Left lobe of liver (tissue), 2 donors: ENCODE measurements around the gene TNKS2. TPM values are rescaled to one million over a fixed set of nuclear protein-coding genes. Genes with fewer than 3 reads are reported as not detected.
"Not testable (repeated sequence)": the region's sequence is repeated elsewhere in the genome, so short reads cannot be mapped to it uniquely, and the experiment has no call there.

Source experiments
- ATAC-seq: fragments of 200-7000 bp; cut with Tn5 transposase; one replicate; pipeline ENCODE4 v1.9.1; 2020; ENCODE audit warnings: mild to moderate bottlenecking, moderate library complexity
- DNase-seq: peaks from one replicate; pipeline ENCODE4 v3.0.0-alpha.2; 2020; ENCODE audit warnings: low spot score
- total RNA-seq: library from RNA; stranded (reverse); gene quantifications from one replicate; pipeline ENCODE4 v1.2.1, GENCODE V29; 2021
- donor health status: DM: no; HTN: no; CAD: no; lungs with moderate emphysema.
- donor health status: DM: no; HTN: yes; CAD: no.

TNKS2 gene
- 11.8 TPM for total RNA-seq

GRCh38 chr10:91797874-91798648 lies at the start of gene TNKS2:
Gene TNKS2 (plus strand): TSS chr10:91798426. CDS start chr10:91798691, 265 bp downstream.
- ATAC-seq (peak; percentile 88), DNase-seq (peak; percentile 96)

- not testable (repeated sequence) for ATAC-seq, DNase-seq
Measured at GRCh38 chr10:91749592-91749991, 48.6 kb upstream of the TNKS2 start.

- ATAC-seq (no peak), DNase-seq (no peak)
Measured at GRCh38 chr10:91756286-91756685, 41.9 kb upstream of the TNKS2 start.

- DNase-seq, result no peak
- peak; percentile 94 for ATAC-seq
Measured at GRCh38 chr10:91758303-91759146, 39.7 kb upstream of the TNKS2 start.

GRCh38 chr10:91759581-91759986 lies 38.6 kb upstream of the TNKS2 start:
- ATAC-seq (no peak), DNase-seq (no peak)

GRCh38 chr10:91761721-91762120 lies 36.5 kb upstream of the TNKS2 start:
- ATAC-seq, result no peak

GRCh38 chr10:91762878-91763277 lies 35.3 kb upstream of the TNKS2 start:
- DNase-seq (no peak), ATAC-seq (no peak)

More at GRCh38 chr10:91761721-91762120, 36.5 kb upstream of the TNKS2 start:
- DNase-seq, result no peak

- DNase-seq (no peak), ATAC-seq (no peak)
Measured at GRCh38 chr10:91766676-91767075, 31.6 kb upstream of the TNKS2 start.

GRCh38 chr10:91768123-91768522 lies 30.1 kb upstream of the TNKS2 start:
- DNase-seq (no peak), ATAC-seq (no peak)

GRCh38 chr10:91771907-91772306 lies 26.3 kb upstream of the TNKS2 start:
- no peak for ATAC-seq
- no peak for DNase-seq

GRCh38 chr10:91772461-91772860 lies 25.8 kb upstream of the TNKS2 start:
- no peak for DNase-seq
- ATAC-seq, result no peak

GRCh38 chr10:91772869-91773268 lies 25.4 kb upstream of the TNKS2 start:
- ATAC-seq, result no peak
- DNase-seq, result no peak

- ATAC-seq (no peak), DNase-seq (no peak)
Measured at GRCh38 chr10:91774571-91774970, 23.7 kb upstream of the TNKS2 start.

- ATAC-seq (no peak), DNase-seq (no peak)
Measured at GRCh38 chr10:91775731-91776130, 22.5 kb upstream of the TNKS2 start.

GRCh38 chr10:91776266-91776665 lies 22.0 kb upstream of the TNKS2 start:
- DNase-seq (no peak), ATAC-seq (no peak)

- no peak for DNase-seq
- no peak for ATAC-seq
Measured at GRCh38 chr10:91778485-91778884, 19.7 kb upstream of the TNKS2 start.

- ATAC-seq (no peak), DNase-seq (no peak)
Measured at GRCh38 chr10:91779011-91779605, 19.1 kb upstream of the TNKS2 start.

- no peak for DNase-seq
- no peak for ATAC-seq
Measured at GRCh38 chr10:91782539-91782938, 15.7 kb upstream of the TNKS2 start.

GRCh38 chr10:91785830-91786229 lies 12.4 kb upstream of the TNKS2 start:
- DNase-seq, result no peak

GRCh38 chr10:91787258-91787657 lies 11.0 kb upstream of the TNKS2 start:
- no peak for ATAC-seq
- DNase-seq, result no peak

More at GRCh38 chr10:91785830-91786229, 12.4 kb upstream of the TNKS2 start:
- ATAC-seq, result no peak

- no peak for DNase-seq
- ATAC-seq, result no peak
Measured at GRCh38 chr10:91787810-91788209, 10.4 kb upstream of the TNKS2 start.

- DNase-seq (peak; percentile 88), ATAC-seq (peak; percentile 99)
Measured at GRCh38 chr10:91788527-91788926, 9.7 kb upstream of the TNKS2 start.
